ENCODE measurements around the gene DIAPH1.
"Not testable (repeated sequence)": the region's sequence is repeated elsewhere in the genome, so short reads cannot be mapped to it uniquely, and the experiment has no call there.

Gene DIAPH1

DNA sequence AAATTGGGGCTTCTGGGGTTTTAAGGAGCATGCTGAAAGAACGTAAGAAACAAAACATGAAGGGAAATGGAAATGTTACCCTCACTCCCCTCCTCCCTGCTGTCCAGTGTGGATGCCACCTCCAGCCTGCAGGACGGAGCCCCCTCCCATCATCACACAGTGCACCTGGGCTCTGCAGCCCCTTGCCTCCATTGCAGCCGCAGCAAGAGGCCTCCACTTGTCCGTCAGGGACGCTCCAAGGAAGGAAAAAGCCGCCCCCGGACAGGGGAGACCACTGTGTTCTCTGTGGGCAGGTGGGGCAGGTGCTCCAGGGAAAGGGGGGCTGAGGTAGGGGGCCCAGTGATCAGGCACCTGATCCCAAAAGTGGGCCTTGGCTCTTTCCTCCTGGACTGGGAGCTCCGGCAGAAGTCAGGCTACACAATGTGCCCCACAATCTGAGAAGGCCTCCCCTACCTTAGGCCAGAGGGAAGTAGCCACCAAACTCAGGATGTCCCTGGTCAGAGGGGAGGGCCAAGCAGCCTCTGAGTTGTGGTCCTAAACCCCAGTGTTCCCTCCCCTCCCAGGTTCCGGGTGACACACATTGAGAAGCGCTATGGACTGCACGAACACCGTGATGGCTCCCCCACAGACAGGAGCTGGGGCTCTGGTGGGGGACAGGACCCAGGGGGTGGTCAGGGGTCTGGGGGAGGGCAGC is 20.7 kb upstream of the DIAPH1 start:
- no peak for DNase-seq

DNA sequence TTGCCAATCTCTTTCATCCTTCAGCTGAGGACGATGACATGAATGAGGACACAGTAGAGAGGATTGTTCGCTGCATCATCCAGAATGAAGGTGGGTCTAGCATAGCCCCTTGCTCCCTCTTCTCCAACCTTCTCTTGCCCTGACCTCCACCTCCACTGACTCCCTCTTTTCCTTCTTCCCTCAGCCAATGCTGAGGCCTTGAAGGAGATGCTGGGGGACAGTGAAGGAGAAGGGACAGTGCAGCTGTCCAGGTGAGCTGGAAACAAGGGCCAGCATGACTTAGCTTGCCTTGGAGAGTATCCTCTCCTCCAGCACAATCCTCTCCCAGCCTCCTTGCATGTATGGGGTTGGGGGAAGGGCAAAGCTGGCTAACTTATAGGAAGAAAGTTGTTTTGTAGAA is 20.0 kb upstream of the DIAPH1 start:
- DNase-seq: no peak

DNA sequence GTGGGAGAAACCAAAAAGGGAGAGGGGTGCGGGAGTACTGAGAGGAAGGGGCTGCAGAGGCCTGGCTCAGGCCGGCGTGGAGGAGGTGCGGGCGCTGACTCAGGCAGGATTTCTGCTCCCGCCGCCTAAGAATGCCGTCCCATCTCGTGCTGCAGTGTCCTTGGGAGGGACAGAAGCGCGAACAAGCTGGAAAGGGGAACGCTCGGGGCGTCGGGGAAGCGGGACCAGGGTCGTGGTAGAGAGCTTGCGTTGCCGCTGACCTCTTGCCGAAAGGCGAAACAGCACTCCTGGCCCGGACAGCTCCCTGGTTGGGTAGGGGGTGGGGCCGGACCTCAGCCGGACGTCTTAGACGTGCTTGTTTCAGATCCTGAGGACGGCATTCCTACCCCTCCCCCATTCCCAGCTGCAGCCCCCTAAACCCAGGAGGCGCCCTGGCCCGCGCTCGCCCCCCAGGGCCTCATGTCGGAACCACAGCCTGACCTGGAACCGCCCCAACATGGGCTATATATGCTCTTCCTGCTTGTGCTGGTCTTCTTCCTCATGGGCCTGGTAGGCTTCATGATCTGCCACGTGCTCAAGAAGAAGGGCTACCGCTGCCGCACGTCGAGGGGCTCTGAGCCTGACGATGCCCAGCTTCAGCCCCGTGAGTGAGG is 19.1 kb upstream of the DIAPH1 start:
- DNase-seq: peak; percentile 46

DNA sequence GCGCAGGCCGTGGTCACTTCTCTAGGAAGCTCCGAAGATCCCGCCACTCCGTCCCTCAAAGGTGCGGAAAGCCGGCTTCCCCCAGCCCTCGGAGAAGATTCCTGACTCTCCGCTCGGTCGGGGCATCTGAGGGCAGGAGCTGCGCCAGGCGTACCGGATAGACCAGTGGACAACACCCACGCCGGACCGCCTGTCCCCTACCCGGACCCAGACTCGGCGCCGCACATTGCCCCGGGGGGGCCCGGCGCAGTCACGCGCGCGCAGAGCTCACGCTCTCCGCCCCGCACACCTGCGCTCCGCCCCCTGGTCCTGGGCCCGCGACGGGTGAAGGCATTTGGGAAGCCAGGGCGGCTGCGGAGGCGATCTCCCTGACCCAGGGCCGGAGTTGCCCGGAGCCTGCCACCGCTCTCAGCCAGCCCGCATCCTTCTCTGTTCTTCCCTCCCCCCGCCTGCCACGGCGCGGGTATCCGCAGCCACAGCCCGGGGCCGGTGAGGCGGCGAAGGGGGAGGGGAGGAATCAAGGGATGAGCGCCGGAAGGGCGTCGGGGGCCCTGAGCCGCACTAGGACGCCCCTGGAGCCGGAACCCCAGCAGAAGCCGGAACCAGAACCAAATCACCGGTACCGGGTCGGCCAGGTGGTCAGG is 18.4 kb upstream of the DIAPH1 start:
- peak; percentile 40 for DNase-seq

DNA sequence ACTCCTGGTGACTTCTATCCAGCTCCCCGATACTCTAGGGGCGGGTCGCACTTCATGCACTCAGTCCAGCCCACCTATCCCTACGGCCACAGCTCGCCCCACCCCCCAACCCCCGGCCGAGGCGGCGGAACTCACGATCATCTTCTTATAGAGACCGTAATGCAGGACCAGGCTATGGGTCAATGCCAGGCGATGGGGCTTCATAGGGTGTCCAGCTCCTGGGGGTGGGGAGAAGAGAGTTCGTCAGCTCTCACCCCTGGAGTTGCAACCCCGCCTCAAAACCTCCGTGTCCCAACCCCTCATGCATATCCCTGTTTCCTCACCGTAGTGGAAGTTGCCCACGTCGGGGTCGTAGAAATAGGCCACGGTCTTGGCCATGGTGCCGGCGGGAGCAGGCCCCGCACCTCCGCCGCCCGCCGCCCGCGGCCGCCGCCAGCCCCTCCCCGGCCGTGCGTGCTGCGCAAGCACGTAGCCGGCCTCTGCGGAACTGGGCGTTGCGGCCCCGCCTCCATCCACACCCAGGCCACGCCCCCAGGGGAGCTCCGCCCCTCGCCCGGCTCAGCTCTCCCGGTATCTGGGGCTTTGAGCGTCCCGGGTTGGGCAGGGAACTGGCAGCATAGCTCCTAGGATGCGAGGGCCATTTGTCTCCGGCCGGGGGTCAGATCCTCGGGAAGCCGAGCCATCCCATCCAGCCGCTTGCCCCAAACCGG is 17.8 kb upstream of the DIAPH1 start, which contains the start of the genes HDAC3 and RELL2:
Gene HDAC3 (minus strand): TSS at position 437 of the 710 bp plus-strand sequence. CDS start 59 bp downstream, at position 378.
Gene RELL2 (plus strand): TSS at position 585 of the 710 bp plus-strand sequence. CDS start 1,229 bp downstream, outside the sequence.
- DNase-seq: peak; percentile 87

DNA sequence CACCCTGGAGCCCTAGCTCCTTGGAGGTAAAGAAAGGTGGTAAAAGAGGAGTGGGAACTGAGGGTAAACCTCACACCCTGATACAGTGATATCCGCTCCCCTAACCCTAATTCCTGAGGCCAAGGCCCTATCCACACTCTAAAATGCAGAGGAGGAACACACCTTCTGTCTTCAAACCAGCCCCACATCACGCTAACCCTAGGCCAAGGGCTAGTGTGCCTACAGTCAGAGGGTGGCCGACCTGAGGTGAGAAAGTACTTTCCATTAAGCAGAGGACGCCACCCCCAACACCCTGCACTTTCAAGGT is 17.3 kb upstream of the DIAPH1 start:
- DNase-seq: no peak

DNA sequence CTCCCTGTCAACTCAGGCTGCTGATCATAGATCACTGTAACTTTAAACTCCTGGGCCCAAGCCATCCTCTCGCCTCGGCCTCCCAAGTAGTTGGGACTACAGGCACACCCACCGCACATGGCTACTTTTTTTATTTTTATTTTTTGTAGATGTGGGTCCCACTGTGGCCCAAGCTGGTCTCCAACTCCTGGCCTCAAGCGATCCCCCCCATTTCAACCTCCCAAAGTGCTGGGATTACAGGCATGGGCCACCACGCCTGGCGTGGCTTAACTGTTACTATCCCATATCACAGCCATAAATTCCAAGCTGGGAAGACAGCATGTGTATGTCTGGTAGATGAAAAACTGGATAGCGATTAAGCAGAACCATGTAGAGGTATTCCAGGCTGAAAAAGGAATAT is 16.8 kb upstream of the DIAPH1 start:
- DNase-seq: no peak

DNA sequence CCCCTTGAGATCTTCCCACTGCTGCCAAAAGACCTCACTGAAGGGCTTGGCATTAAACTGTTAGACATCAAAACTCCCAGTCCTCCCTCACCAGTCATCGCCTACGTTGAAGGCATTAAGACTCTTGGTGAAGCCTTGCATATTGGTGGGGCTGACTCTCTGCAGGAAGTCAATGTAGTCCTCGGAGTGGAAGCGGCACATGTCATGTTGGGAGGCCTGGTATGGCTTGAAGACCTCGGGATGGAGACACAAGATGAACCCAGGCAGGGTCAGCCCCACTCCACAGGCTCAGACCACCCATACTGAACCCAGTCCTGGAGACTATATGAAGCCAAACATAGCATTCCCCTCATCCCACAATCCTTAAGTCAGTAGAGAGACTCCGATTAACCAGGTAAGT is 15.9 kb upstream of the DIAPH1 start:
- no peak for DNase-seq

DNA sequence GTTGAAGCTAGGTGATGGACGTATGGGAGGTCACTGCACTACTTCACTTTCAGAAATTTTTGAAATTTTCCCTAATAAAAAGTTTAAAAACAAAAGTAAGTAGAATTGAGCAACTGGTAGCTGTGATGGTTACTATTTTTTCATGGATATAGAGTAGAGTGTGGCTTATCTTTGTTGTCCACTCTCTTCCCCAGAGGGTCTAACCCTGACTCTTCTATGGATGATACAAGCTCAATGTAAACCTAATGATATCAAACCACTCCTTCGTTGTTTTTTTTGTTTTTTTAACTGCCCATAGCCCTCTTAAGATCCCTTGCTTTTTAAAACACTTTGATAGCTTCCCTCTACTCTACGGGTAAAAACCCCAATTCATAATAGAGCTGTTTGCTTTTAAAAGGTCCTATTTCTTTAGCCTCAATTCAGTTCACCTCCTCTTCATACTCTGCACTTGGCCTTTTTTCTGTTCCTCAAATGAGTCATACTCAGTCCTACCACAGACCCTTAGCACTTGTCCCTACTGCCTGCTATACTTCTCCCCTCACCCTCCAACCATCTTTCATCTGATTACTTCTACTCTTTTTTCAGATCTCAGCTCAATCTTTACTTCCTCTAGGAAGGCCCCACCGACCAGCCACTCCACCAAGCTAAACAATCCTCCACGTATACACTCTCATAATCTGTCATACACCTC is 15.2 kb upstream of the DIAPH1 start:
- DNase-seq: no peak

DNA sequence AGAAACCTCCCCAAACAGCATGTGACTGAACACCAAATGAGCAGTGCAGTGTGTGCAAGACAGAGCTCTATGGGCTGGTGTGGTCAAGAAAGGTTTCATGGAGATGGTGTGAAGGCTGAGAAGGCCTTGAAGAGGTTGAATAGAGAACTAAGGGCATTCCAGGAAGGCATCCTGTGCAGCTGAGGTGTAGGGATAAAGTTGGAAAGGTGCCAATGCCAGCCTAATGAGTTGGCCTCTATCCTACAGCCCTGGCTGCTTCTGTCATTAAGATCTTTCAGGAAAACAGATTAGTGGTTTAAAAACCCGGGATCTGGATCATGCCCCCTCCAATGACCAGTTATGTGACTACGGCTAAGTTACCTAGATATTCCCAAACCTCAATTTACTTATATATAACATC is 13.8 kb upstream of the DIAPH1 start:
- DNase-seq: no peak

DNA sequence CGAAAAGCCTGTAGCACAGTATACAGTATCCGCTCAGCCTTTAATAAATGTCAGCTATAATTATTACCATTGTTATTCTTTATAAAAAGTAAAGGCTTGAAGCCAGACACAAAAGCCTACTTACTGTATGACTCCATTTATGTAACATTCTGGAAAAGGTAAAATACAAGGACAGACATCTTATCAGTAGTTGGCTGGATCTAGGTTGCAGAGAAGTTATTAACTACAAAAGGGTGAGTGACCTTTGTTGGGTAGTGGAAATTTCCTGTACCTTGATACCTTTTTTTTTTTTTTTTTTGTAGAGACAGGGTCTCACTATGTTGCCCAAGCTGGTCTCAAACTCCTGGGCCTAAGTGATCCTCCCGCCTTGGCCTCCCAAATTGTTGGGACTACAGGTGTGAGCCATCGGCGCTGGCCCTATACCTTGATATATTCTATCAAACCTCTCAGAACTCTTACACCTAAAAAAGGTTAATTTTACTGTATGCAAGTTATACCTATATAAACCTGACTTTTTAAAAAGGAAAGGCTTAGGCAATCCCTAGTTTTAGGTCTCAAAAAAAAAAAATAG is 11.9 kb upstream of the DIAPH1 start:
- no peak for DNase-seq

DNA sequence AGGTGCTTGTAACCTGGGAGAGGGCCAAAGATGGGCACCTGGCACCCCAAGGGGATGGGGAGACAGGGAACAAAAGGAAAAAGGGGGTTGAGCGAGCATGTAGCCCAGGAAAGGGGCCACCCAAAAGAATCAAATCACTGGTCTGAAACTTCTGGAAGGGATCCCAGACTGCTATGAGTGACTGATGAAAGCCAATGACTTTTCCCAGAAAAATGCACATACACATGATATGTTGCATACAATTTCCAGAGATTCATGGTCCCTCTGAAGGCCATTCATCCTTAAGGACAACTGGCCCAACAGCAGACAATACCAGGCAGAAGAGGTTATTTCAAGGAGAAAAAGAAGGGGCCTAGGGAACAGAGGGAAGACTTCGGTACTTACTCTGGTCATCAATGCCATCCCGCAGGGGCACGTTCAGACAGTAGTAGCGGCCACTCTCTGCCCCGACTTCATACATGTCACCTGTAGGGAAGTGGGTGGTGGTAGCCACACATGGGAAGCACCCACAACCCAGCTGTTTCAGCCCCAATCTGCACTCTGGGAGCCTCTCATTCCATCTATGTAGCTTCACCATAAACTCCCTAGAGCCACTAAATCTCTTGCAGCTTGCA is 9.5 kb upstream of the DIAPH1 start:
- no peak for DNase-seq

DNA sequence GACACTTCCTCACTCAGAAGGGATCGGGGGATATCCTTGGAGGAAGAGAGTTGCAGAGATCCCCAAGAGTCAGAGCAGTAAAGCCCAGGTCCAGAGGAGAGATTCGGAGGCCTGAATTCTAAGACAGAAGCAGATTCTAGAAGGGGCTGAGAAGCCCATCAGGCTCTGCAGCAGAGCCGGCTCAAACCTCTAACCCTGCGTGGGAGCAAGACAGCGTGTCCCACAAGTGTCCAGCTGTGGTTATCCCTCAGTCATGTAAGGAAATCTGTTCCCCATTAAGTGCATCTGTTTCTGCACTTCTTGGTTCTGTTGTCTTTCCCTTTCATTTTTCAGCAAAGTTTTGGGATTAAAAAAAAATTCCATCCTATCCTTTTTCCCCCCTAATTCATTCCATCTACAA is 4.8 kb upstream of the DIAPH1 start:
- no peak for DNase-seq

DNA sequence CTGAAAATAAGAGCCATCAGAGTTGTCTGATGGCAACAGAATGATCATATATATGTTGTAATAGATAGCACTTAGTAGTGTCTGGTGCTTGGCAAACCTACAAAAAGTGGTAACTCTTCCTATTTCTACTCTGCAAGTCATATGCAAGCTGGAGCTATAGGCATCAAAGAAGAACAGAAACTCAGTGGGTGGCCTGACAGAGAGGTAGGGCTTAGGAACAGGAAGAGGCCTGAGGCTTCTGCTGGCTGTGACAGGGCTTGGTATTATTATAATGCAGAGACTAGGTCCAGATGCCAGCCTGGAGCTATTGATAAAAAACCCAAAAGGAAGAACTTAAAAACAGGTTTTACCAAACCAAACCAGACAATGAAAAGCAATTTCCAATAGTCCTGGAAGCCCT is 4.4 kb upstream of the DIAPH1 start:
- no peak for DNase-seq

DNA sequence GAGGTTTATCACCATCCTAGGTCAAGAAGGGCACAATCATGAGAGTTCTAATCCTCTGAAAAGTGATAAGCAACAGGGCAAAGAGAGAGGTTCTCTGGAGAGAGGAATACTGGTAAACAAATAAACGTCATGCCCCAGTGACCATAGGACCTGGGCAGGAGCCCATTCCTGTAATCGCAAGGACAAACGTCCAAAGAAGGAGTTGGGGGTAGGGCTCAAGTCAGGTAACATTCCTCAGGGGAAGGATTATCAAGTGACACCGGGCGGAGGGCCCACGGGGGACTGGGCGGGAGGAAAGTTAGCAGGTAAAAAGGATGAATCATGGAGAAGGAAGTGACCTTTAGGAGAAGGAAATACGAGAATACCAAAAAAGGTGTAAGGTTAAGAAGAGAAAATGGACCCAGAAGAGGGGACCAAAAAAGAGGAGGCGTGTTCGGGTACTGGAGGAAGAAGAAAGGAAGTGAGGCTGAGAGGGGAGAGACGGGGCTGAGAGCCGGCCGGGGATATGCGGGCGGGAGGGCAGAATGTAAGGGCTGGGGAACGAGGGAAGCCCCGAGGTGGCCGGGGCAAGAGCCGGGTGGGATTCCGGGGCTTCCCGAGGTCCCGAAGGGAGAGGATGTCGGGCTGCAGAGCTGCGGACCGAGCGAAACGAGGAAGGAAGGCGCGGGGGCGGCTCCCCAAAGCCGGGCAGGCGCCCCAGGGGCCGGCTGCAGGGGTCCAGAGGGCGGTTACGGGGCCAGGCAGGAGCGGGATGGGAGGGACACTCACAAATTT is 583 bp downstream of the DIAPH1 start:
- peak; percentile 35 for DNase-seq

DNA sequence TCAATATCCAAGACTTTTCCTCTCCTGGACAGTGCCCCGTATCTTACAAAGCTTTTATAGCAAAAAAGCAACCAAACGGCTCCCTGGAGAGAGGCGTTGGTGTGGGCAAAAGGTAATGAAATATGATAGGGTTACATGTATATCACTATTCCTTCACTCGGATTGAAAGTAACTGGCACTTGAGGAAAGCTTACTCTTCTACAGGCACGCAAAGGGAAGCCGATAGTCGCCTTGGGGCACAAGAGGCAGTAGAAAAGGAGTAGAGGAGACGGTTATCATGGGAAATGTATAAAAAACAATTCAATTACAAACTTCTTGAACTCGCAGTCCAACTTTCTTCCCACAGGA is 1.1 kb downstream of the DIAPH1 start:
- no peak for DNase-seq

DNA sequence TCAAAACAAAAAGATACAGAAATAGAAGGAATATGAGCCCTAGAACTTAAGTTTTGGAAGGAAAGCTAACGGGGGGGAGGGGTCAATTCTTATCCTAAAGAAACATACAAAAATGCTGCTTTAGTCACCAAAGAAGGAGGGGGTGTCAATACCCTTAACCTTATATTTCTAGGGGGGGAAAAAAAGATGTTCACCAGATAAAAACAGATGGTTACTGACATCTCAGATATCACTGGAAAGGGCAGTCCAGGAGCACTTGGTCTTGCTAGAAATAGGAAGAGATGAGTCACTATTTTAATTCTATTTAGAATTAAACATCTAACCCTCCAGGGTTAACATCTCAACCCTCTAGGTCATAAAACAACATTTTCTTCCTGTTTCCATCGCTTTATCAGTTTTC is 1.7 kb downstream of the DIAPH1 start:
- no peak for DNase-seq

DNA sequence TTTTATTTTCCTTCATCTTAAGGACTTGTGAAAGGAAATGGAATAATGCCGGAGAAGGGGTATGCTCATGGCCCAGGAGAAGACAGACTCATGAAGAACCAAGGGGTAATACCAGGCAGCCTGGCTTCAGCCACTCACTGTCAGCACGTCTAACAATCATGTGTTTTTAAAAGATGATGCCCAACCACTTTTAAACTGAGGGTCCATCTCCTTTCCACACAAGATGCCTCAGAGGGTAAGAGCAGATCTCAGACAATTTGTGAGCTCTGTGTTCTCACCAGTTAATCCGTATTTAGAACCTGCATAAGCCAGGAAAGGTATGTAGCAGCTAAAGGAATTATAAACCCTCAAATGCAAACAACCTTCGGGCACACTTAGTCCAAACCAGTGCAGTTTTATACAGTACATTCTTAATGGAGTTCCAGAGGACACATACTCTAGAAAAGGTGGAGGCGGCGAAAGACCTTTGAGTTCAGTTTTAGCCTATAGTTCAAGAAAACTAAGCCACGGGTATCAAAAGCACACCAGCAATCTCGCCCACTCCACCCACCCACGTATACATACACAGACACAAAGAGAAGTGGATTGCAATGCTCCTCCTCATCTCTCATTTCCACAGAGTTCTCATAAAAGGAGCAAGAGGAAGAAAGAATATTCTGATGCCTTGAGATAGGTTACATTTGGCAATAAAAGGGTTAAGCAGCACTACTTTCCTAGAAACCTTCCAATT is 2.6 kb downstream of the DIAPH1 start:
- DNase-seq: no peak

DNA sequence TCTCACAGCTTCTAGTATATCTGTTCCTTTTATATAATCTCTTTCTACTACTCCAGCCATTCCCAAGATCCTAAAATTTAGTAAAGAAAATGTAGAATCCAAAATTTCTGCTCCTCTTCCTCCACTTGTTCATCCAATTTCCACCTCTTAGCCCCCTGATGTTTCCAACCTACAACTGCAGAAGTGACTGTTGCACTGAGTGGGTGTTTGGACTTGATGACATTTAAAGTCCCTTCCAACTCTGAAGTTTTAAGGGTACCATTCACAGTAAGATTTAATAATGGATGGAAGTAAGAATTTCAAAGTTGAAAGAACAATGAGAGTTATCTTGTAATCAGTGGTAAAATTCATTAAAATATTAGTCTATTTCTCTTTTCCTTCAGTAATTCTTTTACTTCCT is 5.5 kb downstream of the DIAPH1 start:
- DNase-seq: no peak

DNA sequence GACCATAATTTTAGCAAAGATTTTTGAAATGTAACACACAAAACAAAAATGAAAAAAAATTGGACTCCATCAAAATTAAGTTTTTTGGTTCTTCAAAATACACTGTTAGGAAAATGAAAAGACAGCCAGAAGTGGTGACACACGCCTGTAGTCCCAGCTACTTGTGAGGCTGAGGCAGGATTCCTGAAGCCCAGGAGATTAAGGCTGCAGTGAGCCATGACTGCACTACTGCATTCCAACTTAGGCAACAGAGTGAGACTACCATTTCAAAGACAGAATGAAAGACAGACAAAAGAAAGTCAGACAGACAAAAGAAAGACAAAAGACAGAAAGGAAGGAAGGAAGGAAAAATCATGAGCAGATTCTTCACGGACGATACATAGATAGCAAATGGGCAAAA is 7.5 kb downstream of the DIAPH1 start:
- no peak for DNase-seq

DNA sequence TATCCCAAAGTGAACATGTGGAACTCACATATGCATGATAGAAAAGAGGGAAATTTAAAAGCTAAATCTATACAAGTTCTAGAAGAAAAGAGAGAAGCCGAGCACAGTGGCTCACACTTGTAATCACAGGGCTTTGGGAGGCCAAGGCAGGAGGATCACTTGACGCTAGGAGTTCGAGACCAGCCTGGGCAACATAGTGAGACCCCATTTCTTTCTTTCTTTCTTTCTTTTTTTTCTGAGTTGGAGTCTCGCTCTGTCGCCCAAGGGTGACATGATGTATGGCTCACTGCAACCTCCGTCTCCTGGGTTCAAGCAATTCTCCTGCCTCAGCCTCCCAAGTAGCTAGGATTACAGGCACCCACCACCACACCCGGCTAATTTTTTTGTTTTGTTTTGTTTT is 8.9 kb downstream of the DIAPH1 start:
- not testable (repeated sequence) for DNase-seq
